HFF-Myc (cell line): Measurements from ENCODE around the gene DNAH8.

Experiments
- DNase-seq: peaks from one replicate; pipeline ENCODE4 v3.0.0-alpha.2; 2011; ENCODE audit warnings: low read depth; ENCODE audit errors: extremely low read depth
- H3K4me3 ChIP-seq: replicated peaks from 2 replicates; pipeline ENCODE4 v1.5.1; 2011; ENCODE audit warnings: low read depth, mild to moderate bottlenecking, control low read depth, low read length
- CTCF ChIP-seq: IDR thresholded peaks from 2 replicates; pipeline ENCODE4 v1.5.1; 2012; ENCODE audit warnings: mild to moderate bottlenecking, low read depth, low read length, control low read depth; ENCODE audit errors: missing control alignments

Gene DNAH8

GRCh38 chr6:39057251-39058155, 342.4 kb downstream of the DNAH8 start:
- H3K4me3 ChIP-seq = no peak overlapping the region
- TF ChIP-seq CTCF = no peak
- no peak for DNase-seq

- TF ChIP-seq CTCF = no peak
- no peak overlapping the region for H3K4me3 ChIP-seq
- no peak for DNase-seq
Measured at GRCh38 chr6:39058471-39059147, 343.5 kb downstream of the DNAH8 start.

DNA sequence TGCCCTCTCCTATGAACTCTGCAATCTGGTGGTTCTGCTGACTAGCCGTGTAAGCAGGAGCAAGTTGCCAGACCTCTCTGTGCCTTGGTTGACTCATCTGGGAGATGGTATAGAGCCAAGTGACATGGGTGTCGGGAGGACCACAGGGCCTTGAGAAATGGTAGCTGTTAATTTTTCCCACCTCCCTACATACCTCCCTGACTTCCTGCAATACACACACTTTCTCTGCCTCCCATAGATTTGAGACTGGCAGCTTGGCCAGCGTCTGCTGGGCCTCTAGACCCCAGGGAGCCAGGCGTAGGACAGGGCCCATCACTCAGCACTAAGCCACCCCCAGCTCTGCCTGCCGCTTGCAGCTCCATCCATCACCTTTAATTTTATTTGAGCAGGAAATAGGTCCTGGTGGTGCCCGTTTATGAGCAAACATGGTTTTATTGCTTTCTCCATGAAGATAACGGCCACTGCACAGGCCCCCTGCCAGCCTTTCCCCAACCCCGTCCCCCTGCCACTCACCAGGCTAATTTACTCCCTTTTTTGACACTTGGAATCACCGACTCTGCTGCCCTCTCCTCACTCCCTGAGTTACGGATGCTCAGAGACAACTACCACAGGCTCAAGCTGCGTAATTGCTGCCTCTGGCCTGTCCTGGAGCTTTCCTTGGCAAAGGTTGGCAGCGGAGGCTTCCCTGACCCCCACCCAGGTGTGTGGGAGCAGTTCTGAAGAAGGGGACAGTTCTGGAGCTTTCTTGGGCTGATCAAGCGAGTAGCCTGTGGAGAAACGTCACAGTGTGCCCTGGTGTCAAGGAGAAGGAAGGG, 344.6 kb downstream of the DNAH8 start:
- DNase-seq = no peak
- H3K4me3 ChIP-seq = no peak overlapping the region
- TF ChIP-seq CTCF = no peak

GRCh38 chr6:39060467-39061160, 345.5 kb downstream of the DNAH8 start:
- H3K4me3 ChIP-seq = no peak overlapping the region
- TF ChIP-seq CTCF = no peak
- DNase-seq = no peak

DNA sequence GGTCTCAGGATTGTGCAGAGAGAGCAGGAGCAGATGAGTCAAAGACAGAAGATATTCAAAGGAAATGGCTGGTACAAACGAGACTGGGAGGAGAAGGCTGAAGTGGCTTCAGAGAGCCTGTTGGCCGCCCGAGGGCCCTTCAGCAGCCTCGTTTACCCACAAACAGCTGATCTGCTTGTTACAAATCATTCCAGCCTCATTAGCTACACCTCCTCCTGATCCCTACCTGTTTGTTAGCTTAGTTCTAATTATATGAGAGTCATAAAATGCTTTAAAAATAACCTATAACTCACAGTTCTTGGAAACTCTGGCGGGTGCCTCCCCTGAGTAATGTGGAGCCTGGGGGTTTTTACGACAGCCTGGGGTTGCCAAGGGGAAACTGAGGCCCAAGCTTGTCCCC, 346.1 kb downstream of the DNAH8 start:
- DNase-seq = no peak
- no peak overlapping the region for H3K4me3 ChIP-seq
- no peak for TF ChIP-seq CTCF

DNA sequence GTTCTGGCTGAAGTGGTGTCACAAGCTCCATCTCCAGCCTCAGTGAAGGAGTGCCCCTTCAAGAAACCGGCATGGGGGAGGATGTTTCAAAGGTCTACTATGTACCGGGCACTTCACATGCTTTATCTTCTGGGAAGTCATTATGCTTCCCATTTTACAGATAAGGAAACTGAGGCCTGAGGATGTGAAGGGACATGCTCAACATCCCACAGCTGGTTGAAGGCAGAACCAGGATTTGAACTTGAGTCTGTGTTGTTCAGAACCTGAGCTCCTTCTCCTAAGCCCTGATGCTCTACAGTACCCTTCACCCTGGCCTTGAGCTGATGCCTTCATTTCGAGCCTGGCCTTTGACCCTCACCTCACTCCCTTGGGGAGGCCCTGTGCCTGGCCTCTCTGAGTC, 346.5 kb downstream of the DNAH8 start:
- no peak for TF ChIP-seq CTCF
- no peak overlapping the region for H3K4me3 ChIP-seq
- DNase-seq = no peak
